Measurements from ENCODE around the gene RXRG. TPM values are rescaled to one million over a fixed set of nuclear protein-coding genes. Genes with fewer than 3 reads are reported as not detected.

RXRG gene
- total and polyA plus RNA-seq, 9 of the 15 experiments (the other 6 are each of a cell fraction or from before 2014, with no cell fraction given), result not detected

DNA sequence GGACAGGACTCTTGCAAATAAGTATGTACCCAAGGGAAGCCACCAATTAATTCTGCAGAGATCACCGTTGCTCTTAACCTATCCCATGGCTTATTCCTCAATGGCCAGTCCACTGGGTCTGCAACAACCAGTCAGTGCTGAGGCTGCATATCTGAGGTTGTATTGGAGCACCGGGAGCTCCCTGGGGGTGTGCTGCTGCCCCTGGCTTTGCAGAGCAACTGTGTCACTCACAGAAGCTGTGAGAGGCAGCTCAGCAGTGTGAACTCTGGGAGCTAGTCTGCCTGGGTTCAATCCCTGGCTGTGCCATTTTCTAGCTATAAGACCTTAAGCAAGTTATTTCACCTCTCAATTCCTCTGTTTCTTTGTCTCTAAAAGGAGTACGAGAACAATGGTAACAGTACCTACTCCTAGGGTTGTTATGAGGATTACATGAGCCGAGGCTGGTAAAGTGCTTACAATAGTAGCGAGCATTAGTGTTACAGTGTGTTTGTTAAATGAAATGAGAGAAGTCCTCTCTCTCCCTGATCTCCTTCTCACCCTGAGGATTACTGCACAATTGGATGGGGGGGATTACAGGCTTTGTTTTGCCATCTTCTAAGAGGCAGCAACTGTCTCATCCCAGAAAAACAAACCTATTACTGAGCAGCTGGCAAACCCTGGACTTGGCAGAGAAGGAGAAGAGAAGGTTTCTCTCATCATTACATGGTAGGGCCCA lies 3.6 kb downstream of the RXRG start:
- Histone ChIP-seq H3K36me3 (ENCODE audit: control insufficient read depth, insufficient read depth, low read length) (no peaks in the 10 kb centered on the region), H3K9me1 (ENCODE audit: control insufficient read depth, insufficient read depth, low read length) (no peaks in the 10 kb centered on the region), H3K4me3 (no peak overlapping the region), H2AFZ (ENCODE audit: low read depth, low read length) (no peak overlapping the region), H3K4me2 (ENCODE audit: insufficient read depth, low read length) (no peak overlapping the region), H3K9me3 (replicated peaks; ENCODE audit: control insufficient read depth, insufficient read depth, low read depth, low read length) (no peaks in the 10 kb centered on the region), H3K79me2 (ENCODE audit: control insufficient read depth, insufficient read depth, low read length) (no peaks in the 10 kb centered on the region), H4K20me1 (replicated peaks; ENCODE audit: control insufficient read depth, insufficient read depth, low read length) (no peaks in the 10 kb centered on the region), H3K4me1 (replicated peaks in 1 of 2; ENCODE audit: control insufficient read depth in 2 of 2, insufficient read depth in 2 of 2, low read length in 2 of 2) (peaks cover 0 to 4% of the 10 kb centered on the region in 2 experiments; a peak in 1 of 5 replicates), H3K9ac (ENCODE audit: insufficient read depth in 1 of 2, low read depth in 2 of 2, low read length in 2 of 2) (no peak overlapping the region), H3K27ac (ENCODE audit: extremely low read depth, low read depth, low read length) (no peak overlapping the region), H3K27me3 (ENCODE audit: control insufficient read depth in 2 of 2, insufficient read depth in 2 of 2, low read length in 2 of 2) (peaks cover 22 to 33% of the 10 kb centered on the region in 2 experiments)
- ChIA-PET POLR2A (no interaction called here), CTCF (ENCODE audit: low intra/inter-chr PET ratio) (no interaction called here)
- DNase-seq (ENCODE audit: extremely low read depth in 1 of 4, low spot score in 3 of 4) (no peak), FAIRE-seq (no peak), ATAC-seq (no peak)
- in situ Hi-C loops (cut with MboI) (no loop called here), intact Hi-C loops (cut with micrococcal nuclease) (no loop called here)
- 0% methylated on average over 5 of the region's 5 CpGs for WGBS (ENCODE audit: insufficient coverage, low coverage, missing lambda C conversion rate)
- BruUV-seq (replicated peaks), result no TSS peak
- TF ChIP-seq KLF6 (CRISPR knock-in tag; IDR thresholded peaks at IDR 0.05; ENCODE audit: borderline replicate concordance) (no peak), HEY1 (CRISPR knock-in tag; IDR thresholded peaks at IDR 0.05; ENCODE audit: borderline replicate concordance) (no peak), GATAD2B (IDR thresholded peaks at IDR 0.05; ENCODE audit: borderline replicate concordance) (no peak)
- TF ChIP-seq, protein P1, sequence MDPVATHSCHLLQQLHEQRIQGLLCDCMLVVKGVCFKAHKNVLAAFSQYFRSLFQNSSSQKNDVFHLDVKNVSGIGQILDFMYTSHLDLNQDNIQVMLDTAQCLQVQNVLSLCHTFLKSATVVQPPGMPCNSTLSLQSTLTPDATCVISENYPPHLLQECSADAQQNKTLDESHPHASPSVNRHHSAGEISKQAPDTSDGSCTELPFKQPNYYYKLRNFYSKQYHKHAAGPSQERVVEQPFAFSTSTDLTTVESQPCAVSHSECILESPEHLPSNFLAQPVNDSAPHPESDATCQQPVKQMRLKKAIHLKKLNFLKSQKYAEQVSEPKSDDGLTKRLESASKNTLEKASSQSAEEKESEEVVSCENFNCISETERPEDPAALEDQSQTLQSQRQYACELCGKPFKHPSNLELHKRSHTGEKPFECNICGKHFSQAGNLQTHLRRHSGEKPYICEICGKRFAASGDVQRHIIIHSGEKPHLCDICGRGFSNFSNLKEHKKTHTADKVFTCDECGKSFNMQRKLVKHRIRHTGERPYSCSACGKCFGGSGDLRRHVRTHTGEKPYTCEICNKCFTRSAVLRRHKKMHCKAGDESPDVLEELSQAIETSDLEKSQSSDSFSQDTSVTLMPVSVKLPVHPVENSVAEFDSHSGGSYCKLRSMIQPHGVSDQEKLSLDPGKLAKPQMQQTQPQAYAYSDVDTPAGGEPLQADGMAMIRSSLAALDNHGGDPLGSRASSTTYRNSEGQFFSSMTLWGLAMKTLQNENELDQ (CRISPR knock-in tag; IDR thresholded peaks at IDR 0.05; ENCODE audit: borderline replicate concordance), result no peak
- TF ChIP-seq, protein P2, sequence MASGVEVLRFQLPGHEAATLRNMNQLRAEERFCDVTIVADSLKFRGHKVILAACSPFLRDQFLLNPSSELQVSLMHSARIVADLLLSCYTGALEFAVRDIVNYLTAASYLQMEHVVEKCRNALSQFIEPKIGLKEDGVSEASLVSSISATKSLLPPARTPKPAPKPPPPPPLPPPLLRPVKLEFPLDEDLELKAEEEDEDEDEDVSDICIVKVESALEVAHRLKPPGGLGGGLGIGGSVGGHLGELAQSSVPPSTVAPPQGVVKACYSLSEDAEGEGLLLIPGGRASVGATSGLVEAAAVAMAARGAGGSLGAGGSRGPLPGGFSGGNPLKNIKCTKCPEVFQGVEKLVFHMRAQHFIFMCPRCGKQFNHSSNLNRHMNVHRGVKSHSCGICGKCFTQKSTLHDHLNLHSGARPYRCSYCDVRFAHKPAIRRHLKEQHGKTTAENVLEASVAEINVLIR (CRISPR knock-in tag; IDR thresholded peaks at IDR 0.05), result no peak
